ENCODE results near the gene ANKFY1. TPM values are rescaled to one million over a fixed set of nuclear protein-coding genes. Genes with fewer than 3 reads are reported as not detected.
A peak's percentile ranks its signal among the peaks of the same experiment; 100 is the strongest.

The ANKFY1 gene
- total RNA-seq, 6 experiments from 2014 or later, result 37.1 to 45.1 (median 40.7) TPM

- H3K36me3 Mint-ChIP-seq (ENCODE audit: low read depth), result peaks cover 30% of the 10 kb centered on the region
- H3K27ac Mint-ChIP-seq, result no peak overlapping the region
- H3K9me3 Mint-ChIP-seq, result no peaks in the 10 kb centered on the region
- H3K27me3 Mint-ChIP-seq (ENCODE audit: insufficient read depth), result peaks cover 7% of the 10 kb centered on the region; the same call in 1 of the 2 replicates
- TF ChIP-seq CTCF (IDR thresholded peaks at IDR 0.05), result no peak
- H3K4me3 Mint-ChIP-seq, result no peak overlapping the region
- H3K4me1 Mint-ChIP-seq (ENCODE audit: low read depth), result peaks cover 7% of the 10 kb centered on the region
- no peak for DNase-seq
Measured at GRCh38 chr17:4269915-4270314, 6.1 kb upstream of the ANKFY1 start.

- no peaks in the 10 kb centered on the region for H3K9me3 Mint-ChIP-seq
- H3K4me3 Mint-ChIP-seq, result no peak overlapping the region
- DNase-seq, result no peak
- H3K27me3 Mint-ChIP-seq (ENCODE audit: insufficient read depth), result peaks cover 11% of the 10 kb centered on the region; the same call in 1 of the 2 replicates
- no peak overlapping the region for H3K27ac Mint-ChIP-seq
- no peak for TF ChIP-seq CTCF (IDR thresholded peaks at IDR 0.05)
- H3K36me3 Mint-ChIP-seq (ENCODE audit: low read depth), result peaks cover 30% of the 10 kb centered on the region
- H3K4me1 Mint-ChIP-seq (ENCODE audit: low read depth), result peaks cover 26% of the 10 kb centered on the region
Measured at GRCh38 chr17:4267402-4267801, 3.6 kb upstream of the ANKFY1 start.

- peaks cover 26% of the 10 kb centered on the region for H3K36me3 Mint-ChIP-seq (ENCODE audit: low read depth)
- H3K4me1 Mint-ChIP-seq (ENCODE audit: low read depth), result peaks cover 31% of the 10 kb centered on the region
- TF ChIP-seq CTCF (IDR thresholded peaks at IDR 0.05), result no peak
- H3K27me3 Mint-ChIP-seq (ENCODE audit: insufficient read depth), result peaks cover 11% of the 10 kb centered on the region; the same call in 1 of the 2 replicates
- no peak overlapping the region for H3K27ac Mint-ChIP-seq
- no peaks in the 10 kb centered on the region for H3K9me3 Mint-ChIP-seq
- DNase-seq, result no peak
- no peak overlapping the region for H3K4me3 Mint-ChIP-seq
Measured at GRCh38 chr17:4266550-4266949, 2.8 kb upstream of the ANKFY1 start.

- no peak for TF ChIP-seq CTCF (IDR thresholded peaks at IDR 0.05)
- H3K9me3 Mint-ChIP-seq, result peaks cover 20% of the 10 kb centered on the region
- H3K36me3 Mint-ChIP-seq (ENCODE audit: low read depth), result peaks cover 33% of the 10 kb centered on the region
- DNase-seq, result no peak
- peak overlapping the region; percentile 94 for H3K4me3 Mint-ChIP-seq
- H3K4me1 Mint-ChIP-seq (ENCODE audit: low read depth), result peaks cover 34% of the 10 kb centered on the region
- H3K27me3 Mint-ChIP-seq (ENCODE audit: insufficient read depth), result peaks cover 9% of the 10 kb centered on the region; the same call in 1 of the 2 replicates
- peak overlapping the region; percentile 80 for H3K27ac Mint-ChIP-seq
Measured at GRCh38 chr17:4262703-4263102, 1.1 kb downstream of the ANKFY1 start.

GRCh38 chr17:4261452-4261851 lies 2.3 kb downstream of the ANKFY1 start:
- no peak for DNase-seq
- H3K36me3 Mint-ChIP-seq (ENCODE audit: low read depth), result peaks cover 40% of the 10 kb centered on the region
- peaks cover 8% of the 10 kb centered on the region; the same call in 1 of the 2 replicates for H3K27me3 Mint-ChIP-seq (ENCODE audit: insufficient read depth)
- no peak overlapping the region for H3K27ac Mint-ChIP-seq
- peak overlapping the region; percentile 50; the same call in 1 of the 2 replicates for H3K4me3 Mint-ChIP-seq
- H3K9me3 Mint-ChIP-seq, result peaks cover 27% of the 10 kb centered on the region
- TF ChIP-seq CTCF (IDR thresholded peaks at IDR 0.05), result no peak
- H3K4me1 Mint-ChIP-seq (ENCODE audit: low read depth), result peaks cover 46% of the 10 kb centered on the region

- Mint-ChIP-seq H3K4me1 (ENCODE audit: low read depth) (peaks cover 30% of the 10 kb centered on the region), H3K36me3 (ENCODE audit: low read depth) (peaks cover 49% of the 10 kb centered on the region), H3K27me3 (ENCODE audit: insufficient read depth) (peaks cover 3% of the 10 kb centered on the region; the same call in 1 of the 2 replicates), H3K9me3 (peaks cover 27% of the 10 kb centered on the region), H3K4me3 (no peak overlapping the region), H3K27ac (no peak overlapping the region)
- TF ChIP-seq CTCF (IDR thresholded peaks at IDR 0.05), result no peak
- no peak for DNase-seq
Measured at GRCh38 chr17:4258867-4259266, 4.9 kb downstream of the ANKFY1 start.
